Prostate gland (tissue), 2 donors: ENCODE data around the gene NHERF2.

Experiments used
- POLR2A ChIP-seq: fragments of 450-650 bp; IDR thresholded peaks from one replicate; pipeline ENCODE4 v1.6.1; 2016; ENCODE audit warnings: antibody characterized with exemption, mild to moderate bottlenecking
- TF ChIP-seq, protein P1 (sequence below), 4 experiments: fragments of 200-600 bp in 2 of 4; fragments of 450-650 bp in 2 of 4; sonication (generic) in 2 of 4; IDR thresholded peaks; 1 replicate in 3 of 4; 2 replicates in 1 of 4; pipeline ENCODE4 v1.5.1; 2016 to 2019; ENCODE audit warnings: antibody characterized with exemption in 4 of 4, mild to moderate bottlenecking in 2 of 4, moderate library complexity in 2 of 4

DNA sequence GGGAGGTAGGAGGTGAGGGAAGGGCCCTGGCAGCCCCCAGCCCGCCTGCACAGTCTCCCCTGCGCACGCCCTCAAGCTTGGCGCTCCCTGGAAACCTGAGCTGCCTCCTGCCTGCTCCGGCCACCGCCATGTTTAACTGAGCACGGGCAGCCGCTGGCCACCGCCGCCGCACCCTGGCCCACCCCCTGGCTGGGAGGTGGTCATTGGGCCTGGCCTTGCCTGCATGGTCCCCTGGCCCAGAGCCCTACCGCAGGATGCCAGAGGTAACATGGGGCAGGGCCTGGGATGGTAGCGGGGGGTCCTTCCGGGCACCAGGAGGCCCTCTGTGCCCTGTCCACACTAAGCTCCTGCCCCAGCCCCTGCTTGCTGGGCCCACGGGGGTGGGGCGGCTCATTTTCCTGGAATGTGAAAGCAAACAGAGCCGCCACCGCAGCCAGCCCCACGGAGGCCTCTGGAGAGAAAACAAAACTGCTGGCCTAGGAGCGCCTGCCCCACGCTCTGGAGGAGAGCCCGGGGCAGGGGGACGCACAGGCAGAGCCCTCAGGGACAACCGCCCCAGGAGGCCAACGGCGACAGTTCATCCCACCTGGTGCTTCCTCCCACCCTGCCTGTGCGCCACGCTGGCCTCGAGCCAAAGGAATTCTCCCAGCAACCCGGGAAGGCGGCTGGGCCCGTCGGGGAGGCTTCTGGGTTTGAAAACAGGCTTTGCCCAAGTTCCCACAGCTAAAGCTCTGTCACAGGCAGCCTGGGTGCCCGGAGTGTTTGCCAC is 8.9 kb downstream of the NHERF2 start:
- TF ChIP-seq, protein P1, sequence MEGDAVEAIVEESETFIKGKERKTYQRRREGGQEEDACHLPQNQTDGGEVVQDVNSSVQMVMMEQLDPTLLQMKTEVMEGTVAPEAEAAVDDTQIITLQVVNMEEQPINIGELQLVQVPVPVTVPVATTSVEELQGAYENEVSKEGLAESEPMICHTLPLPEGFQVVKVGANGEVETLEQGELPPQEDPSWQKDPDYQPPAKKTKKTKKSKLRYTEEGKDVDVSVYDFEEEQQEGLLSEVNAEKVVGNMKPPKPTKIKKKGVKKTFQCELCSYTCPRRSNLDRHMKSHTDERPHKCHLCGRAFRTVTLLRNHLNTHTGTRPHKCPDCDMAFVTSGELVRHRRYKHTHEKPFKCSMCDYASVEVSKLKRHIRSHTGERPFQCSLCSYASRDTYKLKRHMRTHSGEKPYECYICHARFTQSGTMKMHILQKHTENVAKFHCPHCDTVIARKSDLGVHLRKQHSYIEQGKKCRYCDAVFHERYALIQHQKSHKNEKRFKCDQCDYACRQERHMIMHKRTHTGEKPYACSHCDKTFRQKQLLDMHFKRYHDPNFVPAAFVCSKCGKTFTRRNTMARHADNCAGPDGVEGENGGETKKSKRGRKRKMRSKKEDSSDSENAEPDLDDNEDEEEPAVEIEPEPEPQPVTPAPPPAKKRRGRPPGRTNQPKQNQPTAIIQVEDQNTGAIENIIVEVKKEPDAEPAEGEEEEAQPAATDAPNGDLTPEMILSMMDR (IDR thresholded peaks at IDR 0.05) = no peak
- no peak for TF ChIP-seq POLR2A
